Osteoblast (primary cell): ENCODE data around the gene TIAM2. TPM values are rescaled to one million over a fixed set of nuclear protein-coding genes. Genes with fewer than 3 reads are reported as not detected.
A peak's percentile ranks its signal among the peaks of the same experiment; 100 is the strongest.

Source experiments
- DNase-seq: peaks from one replicate; pipeline ENCODE4 v3.0.0; 2011; ENCODE audit warnings: low spot score, mixed read lengths; ENCODE audit not compliant: insufficient read length; ENCODE audit errors: missing footprints
- H2AFZ ChIP-seq: 2 replicates; pipeline ENCODE4 v1.6.0; 2011; ENCODE audit warnings: mild to moderate bottlenecking, low read length
- H3K27ac ChIP-seq: 2 replicates; pipeline ENCODE4 v1.5.1; 2011; ENCODE audit warnings: mild to moderate bottlenecking, low read depth, low read length, moderate library complexity
- H3K27me3 ChIP-seq: 2 replicates; pipeline ENCODE4 v1.6.0; 2012; ENCODE audit warnings: mild to moderate bottlenecking, control low read depth, inconsistent platforms, low read length, moderate library complexity; ENCODE audit not compliant: insufficient read depth
- H3K36me3 ChIP-seq: 2 replicates; pipeline ENCODE4 v1.5.1; 2011; ENCODE audit warnings: mild to moderate bottlenecking, low read length, control low read depth, moderate library complexity; ENCODE audit not compliant: insufficient read depth
- H3K4me1 ChIP-seq: 2 replicates; pipeline ENCODE4 v1.5.1; 2011; ENCODE audit warnings: mild to moderate bottlenecking, low read length, control low read depth, moderate library complexity; ENCODE audit not compliant: insufficient read depth
- H3K4me2 ChIP-seq: 2 replicates; pipeline ENCODE4 v1.6.0; 2011; ENCODE audit warnings: mild to moderate bottlenecking, low read length; ENCODE audit not compliant: insufficient read depth
- H3K4me3 ChIP-seq: fragments of 200-600 bp; sonication (generic); 3 replicates; pipeline ENCODE4 v1.5.1; 2012; ENCODE audit warnings: mild to moderate bottlenecking, low read length, inconsistent platforms; ENCODE audit not compliant: insufficient read depth
- H3K79me2 ChIP-seq: 2 replicates; pipeline ENCODE4 v1.6.0; 2012; ENCODE audit warnings: mild to moderate bottlenecking, low read length, control low read depth, inconsistent platforms; ENCODE audit not compliant: insufficient read depth
- H3K9me3 ChIP-seq: 2 replicates; pipeline ENCODE4 v1.5.1; 2011; ENCODE audit warnings: low read depth, low read length, control low read depth
- H4K20me1 ChIP-seq: 2 replicates; pipeline ENCODE4 v1.6.0; 2012; ENCODE audit warnings: mild to moderate bottlenecking, low read length, control low read depth; ENCODE audit not compliant: insufficient read depth
- total RNA-seq: library from RNA; depleted of rRNA; stranded (reverse); fragments of >200 nt; gene quantifications from 2 replicates; pipeline ENCODE4 v1.2.3, GENCODE V29; 2012
- TF ChIP-seq, protein P1 (sequence below): IDR thresholded peaks from 2 replicates; pipeline ENCODE4 v1.5.1; 2011; ENCODE audit warnings: mild to moderate bottlenecking, low read depth, low read length, moderate library complexity; ENCODE audit errors: extremely low read depth

TIAM2 gene
- total RNA-seq, 1 donor, result 31.8 TPM

DNA sequence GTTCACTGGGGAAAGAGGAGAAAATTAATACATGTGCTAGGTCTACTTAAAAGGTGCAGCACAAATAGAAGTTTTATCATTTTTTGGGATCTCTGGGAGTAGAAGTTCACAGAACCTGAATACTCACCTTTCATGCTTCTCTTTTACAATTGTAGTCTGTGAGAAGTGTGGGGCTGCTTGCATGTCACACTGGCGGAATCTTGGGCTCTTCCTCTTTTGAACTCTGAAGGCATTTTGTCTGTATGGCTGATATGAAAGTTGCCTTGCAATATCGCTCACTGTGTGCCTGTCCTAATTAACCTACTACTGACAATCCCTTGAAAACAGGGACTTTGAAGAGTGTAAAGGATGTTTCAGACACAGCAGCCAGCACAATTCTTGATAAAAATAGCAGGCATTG is 202.8 kb downstream of the TIAM2 start:
- Histone ChIP-seq H4K20me1 (no peaks in the 10 kb centered on the region), H3K27me3 (no peaks in the 10 kb centered on the region)
- TF ChIP-seq, protein P1, sequence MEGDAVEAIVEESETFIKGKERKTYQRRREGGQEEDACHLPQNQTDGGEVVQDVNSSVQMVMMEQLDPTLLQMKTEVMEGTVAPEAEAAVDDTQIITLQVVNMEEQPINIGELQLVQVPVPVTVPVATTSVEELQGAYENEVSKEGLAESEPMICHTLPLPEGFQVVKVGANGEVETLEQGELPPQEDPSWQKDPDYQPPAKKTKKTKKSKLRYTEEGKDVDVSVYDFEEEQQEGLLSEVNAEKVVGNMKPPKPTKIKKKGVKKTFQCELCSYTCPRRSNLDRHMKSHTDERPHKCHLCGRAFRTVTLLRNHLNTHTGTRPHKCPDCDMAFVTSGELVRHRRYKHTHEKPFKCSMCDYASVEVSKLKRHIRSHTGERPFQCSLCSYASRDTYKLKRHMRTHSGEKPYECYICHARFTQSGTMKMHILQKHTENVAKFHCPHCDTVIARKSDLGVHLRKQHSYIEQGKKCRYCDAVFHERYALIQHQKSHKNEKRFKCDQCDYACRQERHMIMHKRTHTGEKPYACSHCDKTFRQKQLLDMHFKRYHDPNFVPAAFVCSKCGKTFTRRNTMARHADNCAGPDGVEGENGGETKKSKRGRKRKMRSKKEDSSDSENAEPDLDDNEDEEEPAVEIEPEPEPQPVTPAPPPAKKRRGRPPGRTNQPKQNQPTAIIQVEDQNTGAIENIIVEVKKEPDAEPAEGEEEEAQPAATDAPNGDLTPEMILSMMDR, result no peak

DNA sequence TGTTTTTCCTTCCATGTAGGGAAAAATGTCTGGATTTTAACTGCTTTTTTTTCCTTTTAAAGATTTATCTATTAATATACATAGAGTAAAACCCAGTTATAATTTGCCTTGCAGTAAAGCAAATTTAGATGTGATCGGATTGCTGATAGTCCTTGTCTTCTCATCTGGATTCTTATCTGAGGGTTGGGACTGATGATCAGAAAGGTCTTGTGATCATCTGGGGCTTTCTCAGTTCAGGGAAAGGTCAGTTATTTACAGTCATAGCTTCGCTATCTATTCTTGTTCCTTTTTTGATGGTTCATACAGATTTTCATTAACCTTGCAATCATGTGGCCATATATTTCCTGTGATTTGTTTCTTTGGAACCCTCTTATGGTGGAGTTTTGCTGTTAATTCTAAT is 204.9 kb downstream of the TIAM2 start:
- Histone ChIP-seq H3K79me2 (no peaks in the 10 kb centered on the region), H3K4me1 (peaks cover 26% of the 10 kb centered on the region), H3K9me3 (no peaks in the 10 kb centered on the region), H2AFZ (peak overlapping the region; percentile 12), H3K4me2 (no peak overlapping the region), H3K27me3 (no peaks in the 10 kb centered on the region), H3K36me3 (no peaks in the 10 kb centered on the region), H3K4me3 (no peak overlapping the region), H4K20me1 (no peaks in the 10 kb centered on the region), H3K27ac (peak overlapping the region; percentile 24)
- TF ChIP-seq, protein P1, result no peak
- no peak for DNase-seq

More for the DNA sequence above, 202.8 kb downstream of the TIAM2 start:
- Histone ChIP-seq H2AFZ (no peak overlapping the region), H3K4me2 (no peak overlapping the region), H3K9me3 (no peaks in the 10 kb centered on the region), H3K4me3 (no peak overlapping the region), H3K36me3 (no peaks in the 10 kb centered on the region), H3K4me1 (peaks cover 26% of the 10 kb centered on the region), H3K27ac (no peak overlapping the region), H3K79me2 (no peaks in the 10 kb centered on the region)
- DNase-seq, result no peak

DNA sequence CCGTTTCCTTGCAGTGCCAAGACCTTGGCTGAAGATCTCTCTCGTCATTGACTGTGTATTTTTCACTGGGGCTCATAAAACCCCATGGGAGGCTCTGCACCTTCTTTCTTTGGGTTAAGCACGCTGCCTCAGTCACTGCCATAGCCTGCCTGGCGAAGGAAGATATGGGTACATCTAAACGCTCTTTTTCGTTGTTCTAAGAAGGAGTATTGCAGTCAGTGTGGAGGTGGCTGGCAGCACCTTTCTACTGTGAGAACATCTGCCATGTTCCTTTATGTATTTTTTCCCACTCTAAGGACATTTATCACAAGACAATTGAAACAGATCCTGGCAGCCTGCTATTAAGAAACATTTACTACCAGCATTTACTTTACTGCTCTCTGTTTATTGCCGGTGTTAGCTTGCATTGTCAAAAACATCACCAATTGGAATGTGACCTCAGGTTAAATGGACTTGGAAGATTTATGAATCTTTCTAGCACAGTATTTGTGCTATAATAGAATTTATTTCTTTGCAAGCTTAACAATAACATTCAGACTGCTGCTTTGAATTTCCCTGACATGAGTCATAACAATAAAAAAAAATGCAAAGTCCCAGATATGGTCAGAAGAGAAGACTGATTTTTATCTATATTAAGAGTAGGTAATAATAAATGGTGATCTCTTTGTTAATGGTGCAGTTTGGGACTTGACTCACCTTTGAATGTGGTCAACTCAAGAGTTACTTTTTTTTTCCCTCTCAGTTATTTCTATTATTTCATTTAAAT is 206.5 kb downstream of the TIAM2 start:
- peak; percentile 81 for DNase-seq
- H2AFZ ChIP-seq, result no peak overlapping the region
- H3K4me2 ChIP-seq, result peak overlapping the region; percentile 69
- no peaks in the 10 kb centered on the region for H4K20me1 ChIP-seq
- H3K27ac ChIP-seq, result peak overlapping the region; percentile 68
- TF ChIP-seq, protein P1, result no peak
- no peaks in the 10 kb centered on the region for H3K79me2 ChIP-seq
- no peaks in the 10 kb centered on the region for H3K36me3 ChIP-seq
- peak overlapping the region; percentile 14 for H3K4me3 ChIP-seq
- peaks cover 26% of the 10 kb centered on the region for H3K4me1 ChIP-seq
- H3K27me3 ChIP-seq, result no peaks in the 10 kb centered on the region
- no peaks in the 10 kb centered on the region for H3K9me3 ChIP-seq

DNA sequence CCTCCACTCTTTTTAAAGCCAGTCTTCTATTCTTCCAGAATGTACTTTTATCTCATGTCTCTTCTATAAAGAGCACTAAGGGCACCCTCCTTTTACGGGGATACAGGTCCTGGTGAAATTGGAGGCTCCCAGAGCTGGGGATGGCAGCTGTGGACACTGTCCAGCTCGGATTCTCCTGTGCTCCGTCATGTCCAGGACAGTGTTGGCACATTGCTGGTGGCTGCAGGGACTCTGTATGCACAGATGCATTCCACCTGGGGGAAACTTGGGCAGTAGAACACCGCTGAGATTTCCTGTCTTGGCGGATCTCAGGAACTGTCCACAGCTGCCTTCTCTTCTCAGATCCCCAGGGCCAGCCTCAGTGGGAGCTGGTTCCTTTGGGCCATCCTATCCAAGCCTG is 212.1 kb downstream of the TIAM2 start:
- Histone ChIP-seq H3K79me2 (no peaks in the 10 kb centered on the region), H3K27ac (no peak overlapping the region), H3K4me3 (no peak overlapping the region), H4K20me1 (no peaks in the 10 kb centered on the region), H3K4me2 (no peak overlapping the region), H3K9me3 (no peaks in the 10 kb centered on the region), H3K27me3 (no peaks in the 10 kb centered on the region), H2AFZ (no peak overlapping the region), H3K4me1 (peaks cover 2% of the 10 kb centered on the region), H3K36me3 (peaks cover 4% of the 10 kb centered on the region)
- TF ChIP-seq, protein P1, result no peak
- no peak for DNase-seq
